AG09319 (cell line): ENCODE data around the gene ENTPD2.

Experiments
- DNase-seq: peaks from one replicate; pipeline ENCODE4 v3.0.0-alpha.2; 2010; ENCODE audit warnings: low read depth; ENCODE audit errors: extremely low read depth
- TF ChIP-seq, protein P1 (sequence below): IDR thresholded peaks from 2 replicates; pipeline ENCODE4 v1.5.1; 2011; ENCODE audit warnings: low read depth, mild to moderate bottlenecking, inconsistent platforms, low read length, moderate library complexity

The ENTPD2 gene

DNA sequence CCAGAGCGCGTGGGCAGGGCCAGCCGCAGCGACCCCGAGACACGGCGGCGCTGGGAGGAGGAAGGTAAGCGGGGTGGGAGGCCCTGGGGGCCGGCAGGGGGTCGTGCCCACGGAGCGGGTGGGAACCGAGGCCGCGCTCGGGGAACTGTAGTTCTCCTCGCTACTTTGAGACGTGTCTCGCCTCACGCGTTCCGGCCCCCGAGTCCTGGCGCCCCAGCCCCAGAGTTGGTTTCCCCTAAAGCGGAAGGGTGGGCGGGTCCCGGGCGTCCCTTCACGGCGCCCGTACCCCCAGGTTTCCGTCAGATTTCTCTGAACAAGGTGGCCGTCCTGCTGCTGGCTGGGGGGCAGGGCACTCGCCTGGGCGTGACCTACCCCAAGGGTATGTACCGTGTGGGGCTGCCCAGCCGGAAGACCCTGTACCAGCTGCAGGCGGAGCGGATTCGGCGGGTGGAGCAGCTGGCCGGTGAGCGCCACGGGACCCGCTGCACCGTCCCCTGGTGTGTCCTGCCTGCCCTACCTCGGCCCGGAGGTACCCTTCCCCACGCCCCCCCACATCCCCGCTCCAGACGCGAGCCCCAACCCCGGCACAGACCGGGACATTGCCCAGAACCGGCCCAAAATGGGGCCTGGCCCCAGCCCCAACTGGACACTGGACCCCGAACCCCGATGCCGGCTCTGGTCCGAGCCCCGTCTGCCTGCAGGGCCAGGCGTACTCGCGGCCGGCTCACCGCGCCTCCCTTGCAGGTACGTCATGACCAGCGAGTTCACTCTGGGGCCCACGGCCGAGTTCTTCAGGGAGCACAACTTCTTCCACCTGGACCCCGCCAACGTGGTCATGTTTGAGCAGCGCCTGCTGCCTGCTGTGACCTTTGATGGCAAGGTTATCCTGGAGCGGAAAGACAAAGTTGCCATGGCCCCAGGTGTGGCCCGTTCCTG is 24.2 kb upstream of the ENTPD2 start:
- no peak for DNase-seq
- TF ChIP-seq, protein P1, sequence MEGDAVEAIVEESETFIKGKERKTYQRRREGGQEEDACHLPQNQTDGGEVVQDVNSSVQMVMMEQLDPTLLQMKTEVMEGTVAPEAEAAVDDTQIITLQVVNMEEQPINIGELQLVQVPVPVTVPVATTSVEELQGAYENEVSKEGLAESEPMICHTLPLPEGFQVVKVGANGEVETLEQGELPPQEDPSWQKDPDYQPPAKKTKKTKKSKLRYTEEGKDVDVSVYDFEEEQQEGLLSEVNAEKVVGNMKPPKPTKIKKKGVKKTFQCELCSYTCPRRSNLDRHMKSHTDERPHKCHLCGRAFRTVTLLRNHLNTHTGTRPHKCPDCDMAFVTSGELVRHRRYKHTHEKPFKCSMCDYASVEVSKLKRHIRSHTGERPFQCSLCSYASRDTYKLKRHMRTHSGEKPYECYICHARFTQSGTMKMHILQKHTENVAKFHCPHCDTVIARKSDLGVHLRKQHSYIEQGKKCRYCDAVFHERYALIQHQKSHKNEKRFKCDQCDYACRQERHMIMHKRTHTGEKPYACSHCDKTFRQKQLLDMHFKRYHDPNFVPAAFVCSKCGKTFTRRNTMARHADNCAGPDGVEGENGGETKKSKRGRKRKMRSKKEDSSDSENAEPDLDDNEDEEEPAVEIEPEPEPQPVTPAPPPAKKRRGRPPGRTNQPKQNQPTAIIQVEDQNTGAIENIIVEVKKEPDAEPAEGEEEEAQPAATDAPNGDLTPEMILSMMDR = no peak

DNA sequence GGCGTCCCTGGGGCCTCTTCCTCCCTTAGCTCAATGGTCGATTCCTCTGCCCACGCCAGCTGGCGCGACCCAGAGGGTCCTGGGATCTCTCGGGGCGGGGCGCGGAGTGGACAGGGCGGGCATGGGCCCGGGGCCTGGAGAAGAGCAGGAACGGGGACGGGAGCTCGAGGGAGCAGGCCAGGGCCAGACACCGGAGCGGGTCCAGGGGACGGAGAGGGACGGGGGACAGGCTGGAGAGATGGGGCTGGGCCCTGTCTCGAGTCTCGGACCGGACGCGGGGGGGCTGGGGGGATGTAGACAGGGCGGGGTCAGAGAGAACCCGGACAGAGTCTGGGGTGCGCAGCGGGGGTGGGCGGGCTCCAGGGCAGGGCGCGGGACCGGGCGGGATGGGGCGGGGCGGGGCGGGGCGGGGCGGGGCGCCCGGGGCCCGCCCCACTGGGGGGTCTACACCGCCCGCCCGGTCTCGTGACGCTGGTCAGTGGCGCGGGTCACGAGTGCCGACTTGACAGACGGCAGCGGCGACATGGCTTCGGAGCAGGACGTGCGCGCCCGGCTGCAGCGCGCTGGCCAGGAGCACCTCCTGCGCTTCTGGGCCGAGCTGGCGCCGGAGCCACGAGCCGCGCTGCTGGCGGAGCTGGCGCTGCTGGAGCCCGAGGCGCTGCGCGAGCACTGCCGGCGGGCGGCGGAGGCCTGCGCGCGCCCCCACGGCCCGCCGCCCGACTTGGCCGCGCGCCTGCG is 23.3 kb upstream of the ENTPD2 start, which contains the start of gene UAP1L1:
Gene UAP1L1, plus strand, starts transcription at position 508 of the 738 bp plus-strand sequence. Its CDS starts 16 bp downstream, at position 524.
- TF ChIP-seq, protein P1 = no peak
- DNase-seq = no peak

DNA sequence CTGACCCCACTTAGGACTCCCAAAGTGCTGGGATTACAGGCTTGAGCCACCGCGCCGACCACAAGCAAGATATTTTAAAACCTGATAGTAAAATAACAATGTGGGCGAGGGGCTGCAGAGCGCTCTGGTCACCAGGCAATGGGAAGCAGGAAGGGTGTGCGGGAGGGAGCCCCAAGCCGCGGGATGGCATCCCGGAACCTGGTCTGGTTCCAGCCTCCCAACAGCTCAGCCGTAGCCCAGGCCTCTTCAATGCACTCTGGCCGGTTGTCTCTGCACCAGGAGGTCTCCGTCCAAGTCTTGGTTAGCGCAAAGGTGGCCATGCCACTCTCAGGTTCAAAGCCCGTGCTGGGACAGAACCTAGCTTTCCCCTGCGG is 22.8 kb upstream of the ENTPD2 start:
- no peak for DNase-seq
- TF ChIP-seq, protein P1 = no peak

DNA sequence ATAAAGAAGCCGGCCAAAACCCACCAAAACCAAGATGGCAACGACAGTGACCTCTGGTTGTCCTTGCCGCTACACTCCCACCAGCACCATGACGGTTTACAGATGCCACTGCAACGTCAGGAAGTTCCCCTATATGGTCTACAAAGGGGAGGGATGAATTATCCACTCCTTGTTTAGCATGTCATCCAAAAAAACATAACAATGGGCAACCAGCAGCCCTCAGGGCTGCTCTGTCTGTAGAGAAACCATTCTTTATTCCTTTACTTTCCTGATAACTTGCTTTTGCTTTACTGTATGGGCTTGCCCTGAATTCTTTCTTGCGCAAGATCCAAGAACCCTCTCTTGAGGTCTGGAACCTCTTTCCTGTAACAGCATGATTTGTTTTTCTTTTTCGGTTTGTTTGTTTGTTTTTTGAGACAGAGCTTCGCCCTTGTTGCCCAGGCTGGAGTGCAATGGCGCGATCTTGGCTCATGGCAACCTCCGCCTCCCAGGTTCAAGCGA is 21.5 kb upstream of the ENTPD2 start:
- TF ChIP-seq, protein P1 = no peak
- no peak for DNase-seq

DNA sequence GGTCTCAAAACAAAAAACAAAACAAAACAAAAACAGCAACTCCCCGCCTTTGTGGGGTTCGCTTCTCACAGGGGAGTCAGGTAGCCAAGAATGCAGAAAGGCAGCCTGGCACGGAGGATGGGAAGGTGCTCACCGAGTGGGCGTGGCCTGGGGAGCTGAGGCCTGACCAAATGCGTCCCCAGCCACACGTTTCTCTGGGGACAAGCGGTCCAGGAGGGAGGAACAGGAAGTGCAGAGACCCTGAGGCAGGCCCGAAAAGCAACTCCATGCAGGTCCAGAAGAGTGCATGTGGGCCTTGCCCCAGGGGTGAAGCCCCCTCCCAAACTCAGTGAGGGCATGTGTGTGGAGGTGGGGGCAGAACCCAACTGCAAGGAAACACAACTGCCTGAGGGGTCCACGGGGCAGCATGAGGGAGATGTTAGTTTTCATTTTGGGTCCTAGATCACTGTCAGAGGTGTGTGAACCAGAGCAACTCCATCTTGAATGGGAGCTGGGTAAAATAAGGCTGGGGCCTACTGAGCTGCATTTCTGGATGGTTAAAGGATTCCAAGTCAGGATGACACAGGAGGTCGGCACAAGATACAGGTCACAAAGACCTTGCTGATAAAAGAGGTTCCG is 20.9 kb upstream of the ENTPD2 start:
- TF ChIP-seq, protein P1 = no peak
- DNase-seq = no peak

DNA sequence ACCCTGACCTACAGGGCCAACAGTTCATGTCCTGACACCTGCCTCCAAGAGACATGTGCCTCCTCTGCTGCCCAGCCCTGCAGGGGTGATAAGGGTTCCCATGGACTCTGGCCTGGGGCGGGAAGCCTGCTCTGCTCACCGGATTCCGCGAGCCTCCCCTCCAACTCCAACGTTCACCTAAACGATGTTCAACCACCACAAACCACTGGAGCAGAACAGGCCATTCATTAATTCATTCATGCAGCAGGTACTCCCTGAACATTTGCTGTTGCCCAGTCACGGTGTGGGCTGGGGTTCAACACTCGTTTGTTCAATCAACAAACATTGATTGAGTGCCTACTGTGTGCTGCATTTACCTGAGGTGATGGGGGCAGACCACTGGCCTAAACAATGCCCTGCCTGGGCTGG is 20.1 kb upstream of the ENTPD2 start:
- no peak for DNase-seq
- TF ChIP-seq, protein P1 = no peak
